ENCODE measurements around the gene PLBD2.

PLBD2 gene

GRCh38 chr12:113422886-113423669, 64.7 kb downstream of the PLBD2 start:
- H3K4me3 ChIP-seq (replicated peaks in 1 of 2; ENCODE audit: low read depth in 2 of 2, low read length in 2 of 2), result peak overlapping the region; percentile 69 to 72
- TF ChIP-seq CTCF (IDR thresholded peaks at IDR 0.05; ENCODE audit: low read depth, low read length), result no peak
- DNase-seq (ENCODE audit: low read depth in 2 of 2), result no peak

GRCh38 chr12:113424456-113424855, 66.1 kb downstream of the PLBD2 start:
- H3K4me3 ChIP-seq (replicated peaks in 1 of 2; ENCODE audit: low read depth in 2 of 2, low read length in 2 of 2), result no peak overlapping the region
- DNase-seq (ENCODE audit: low read depth in 2 of 2), result no peak
- TF ChIP-seq CTCF (IDR thresholded peaks at IDR 0.05; ENCODE audit: low read depth, low read length), result no peak

GRCh38 chr12:113424915-113425823, 66.8 kb downstream of the PLBD2 start:
- DNase-seq (ENCODE audit: low read depth in 2 of 2), result peak; percentile 74 to 78
- TF ChIP-seq CTCF (IDR thresholded peaks at IDR 0.05; ENCODE audit: low read depth, low read length), result peak; percentile 88
- no peak overlapping the region for H3K4me3 ChIP-seq (replicated peaks in 1 of 2; ENCODE audit: low read depth in 2 of 2, low read length in 2 of 2)

GRCh38 chr12:113425960-113426453, 67.6 kb downstream of the PLBD2 start:
- no peak overlapping the region for H3K4me3 ChIP-seq (replicated peaks in 1 of 2; ENCODE audit: low read depth in 2 of 2, low read length in 2 of 2)
- TF ChIP-seq CTCF (IDR thresholded peaks at IDR 0.05; ENCODE audit: low read depth, low read length), result no peak
- no peak for DNase-seq (ENCODE audit: low read depth in 2 of 2)

- TF ChIP-seq CTCF (IDR thresholded peaks at IDR 0.05; ENCODE audit: low read depth, low read length), result no peak
- no peak overlapping the region for H3K4me3 ChIP-seq (replicated peaks in 1 of 2; ENCODE audit: low read depth in 2 of 2, low read length in 2 of 2)
- no peak for DNase-seq (ENCODE audit: low read depth in 2 of 2)
These were observed 69.5 kb downstream of the PLBD2 start for GRCh38 chr12:113427882-113428281.

GRCh38 chr12:113428482-113428881, 70.1 kb downstream of the PLBD2 start:
- DNase-seq (ENCODE audit: low read depth in 2 of 2), result no peak
- no peak overlapping the region for H3K4me3 ChIP-seq (replicated peaks in 1 of 2; ENCODE audit: low read depth in 2 of 2, low read length in 2 of 2)
- no peak for TF ChIP-seq CTCF (IDR thresholded peaks at IDR 0.05; ENCODE audit: low read depth, low read length)

Data from cardiac fibroblast (primary cell).